Stimulated activated CD8-positive, alpha-beta memory T cell treated with anti-CD3 and anti-CD28 coated beads, Interleukin-4, amount 100 ng/mL, for 24 hours (primary cell): ENCODE results near the gene SNTG2.

Experiments
- DNase-seq: peaks from one replicate; pipeline ENCODE4 v3.0.0-alpha.2; 2020; ENCODE audit warnings: low read depth

Gene SNTG2

GRCh38 chr2:1283020-1283801 lies 332.6 kb downstream of the SNTG2 start:
- DNase-seq, result no peak

- DNase-seq, result no peak
Observed at GRCh38 chr2:1283871-1284270, 333.2 kb downstream of the SNTG2 start.

GRCh38 chr2:1286929-1287328 lies 336.3 kb downstream of the SNTG2 start:
- DNase-seq, result no peak

GRCh38 chr2:1287427-1287826 lies 336.8 kb downstream of the SNTG2 start:
- no peak for DNase-seq

- DNase-seq, result no peak
Observed at GRCh38 chr2:1294900-1295299, 344.3 kb downstream of the SNTG2 start.

- DNase-seq, result no peak
Observed at GRCh38 chr2:1295740-1296139, 345.1 kb downstream of the SNTG2 start.

GRCh38 chr2:1297372-1298159 lies 346.9 kb downstream of the SNTG2 start:
- DNase-seq, result no peak

GRCh38 chr2:1299043-1299442 lies 348.4 kb downstream of the SNTG2 start:
- no peak for DNase-seq

- DNase-seq, result no peak
Observed at GRCh38 chr2:1300284-1300683, 349.6 kb downstream of the SNTG2 start.

GRCh38 chr2:1301056-1301455 lies 350.4 kb downstream of the SNTG2 start:
- DNase-seq, result no peak

GRCh38 chr2:1305342-1306013 lies 354.8 kb downstream of the SNTG2 start:
- no peak for DNase-seq

- DNase-seq, result no peak
Observed at GRCh38 chr2:1306014-1306686, 355.5 kb downstream of the SNTG2 start.

GRCh38 chr2:1306687-1307516 lies 356.3 kb downstream of the SNTG2 start:
- DNase-seq, result no peak

GRCh38 chr2:1307670-1308069 lies 357.0 kb downstream of the SNTG2 start:
- no peak for DNase-seq

GRCh38 chr2:1308678-1309077 lies 358.0 kb downstream of the SNTG2 start:
- no peak for DNase-seq

- no peak for DNase-seq
Observed at GRCh38 chr2:1309507-1309906, 358.9 kb downstream of the SNTG2 start.

- no peak for DNase-seq
Observed at GRCh38 chr2:1310202-1310601, 359.6 kb downstream of the SNTG2 start.

GRCh38 chr2:1310866-1311265 lies 360.2 kb downstream of the SNTG2 start:
- no peak for DNase-seq

GRCh38 chr2:1313240-1313924 lies 362.7 kb downstream of the SNTG2 start:
- no peak for DNase-seq

- no peak for DNase-seq
Observed at GRCh38 chr2:1314254-1314653, 363.6 kb downstream of the SNTG2 start.
